ENCODE measurements around the gene DNER. TPM values are rescaled to one million over a fixed set of nuclear protein-coding genes. Genes with fewer than 3 reads are reported as not detected.
"Not testable (repeated sequence)": the region's sequence is repeated elsewhere in the genome, so short reads cannot be mapped to it uniquely, and the experiment has no call there.

The DNER gene, protein sequence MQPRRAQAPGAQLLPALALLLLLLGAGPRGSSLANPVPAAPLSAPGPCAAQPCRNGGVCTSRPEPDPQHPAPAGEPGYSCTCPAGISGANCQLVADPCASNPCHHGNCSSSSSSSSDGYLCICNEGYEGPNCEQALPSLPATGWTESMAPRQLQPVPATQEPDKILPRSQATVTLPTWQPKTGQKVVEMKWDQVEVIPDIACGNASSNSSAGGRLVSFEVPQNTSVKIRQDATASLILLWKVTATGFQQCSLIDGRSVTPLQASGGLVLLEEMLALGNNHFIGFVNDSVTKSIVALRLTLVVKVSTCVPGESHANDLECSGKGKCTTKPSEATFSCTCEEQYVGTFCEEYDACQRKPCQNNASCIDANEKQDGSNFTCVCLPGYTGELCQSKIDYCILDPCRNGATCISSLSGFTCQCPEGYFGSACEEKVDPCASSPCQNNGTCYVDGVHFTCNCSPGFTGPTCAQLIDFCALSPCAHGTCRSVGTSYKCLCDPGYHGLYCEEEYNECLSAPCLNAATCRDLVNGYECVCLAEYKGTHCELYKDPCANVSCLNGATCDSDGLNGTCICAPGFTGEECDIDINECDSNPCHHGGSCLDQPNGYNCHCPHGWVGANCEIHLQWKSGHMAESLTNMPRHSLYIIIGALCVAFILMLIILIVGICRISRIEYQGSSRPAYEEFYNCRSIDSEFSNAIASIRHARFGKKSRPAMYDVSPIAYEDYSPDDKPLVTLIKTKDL
- 10 to 100 TPM; 19.9 to 41.1 (median 32.8) TPM for total RNA-seq
- 13.6 TPM for polyA plus RNA-seq
- long read RNA-seq, donor 1, transcript DNER-201 (13 exons, 3,260 nt) = major isoform, 172 of 219 reads
- long read RNA-seq, donor 1, partial matches to known transcripts = 29 of 219 reads
- long read RNA-seq, donor 1, other reads (novel, unspliced or antisense) = 18 of 219 reads
- long read RNA-seq, donor 2, transcript DNER-201 (13 exons, 3,260 nt) = major isoform, 36 of 45 reads
- long read RNA-seq, donor 2, partial matches to known transcripts = 5 of 45 reads
- long read RNA-seq, donor 2, other reads (novel, unspliced or antisense) = 4 of 45 reads
- long read RNA-seq, donor 3, transcript DNER-201 (13 exons, 3,260 nt) = major isoform, 51 of 96 reads
- long read RNA-seq, donor 3, partial matches to known transcripts = 39 of 96 reads
- long read RNA-seq, donor 3, other reads (novel, unspliced or antisense) = 6 of 96 reads
- long read RNA-seq, donor 4, transcript DNER-201 (13 exons, 3,260 nt) = major isoform, 76 of 89 reads
- long read RNA-seq, donor 4, partial matches to known transcripts = 6 of 89 reads
- long read RNA-seq, donor 4, other reads (novel, unspliced or antisense) = 7 of 89 reads

DNA sequence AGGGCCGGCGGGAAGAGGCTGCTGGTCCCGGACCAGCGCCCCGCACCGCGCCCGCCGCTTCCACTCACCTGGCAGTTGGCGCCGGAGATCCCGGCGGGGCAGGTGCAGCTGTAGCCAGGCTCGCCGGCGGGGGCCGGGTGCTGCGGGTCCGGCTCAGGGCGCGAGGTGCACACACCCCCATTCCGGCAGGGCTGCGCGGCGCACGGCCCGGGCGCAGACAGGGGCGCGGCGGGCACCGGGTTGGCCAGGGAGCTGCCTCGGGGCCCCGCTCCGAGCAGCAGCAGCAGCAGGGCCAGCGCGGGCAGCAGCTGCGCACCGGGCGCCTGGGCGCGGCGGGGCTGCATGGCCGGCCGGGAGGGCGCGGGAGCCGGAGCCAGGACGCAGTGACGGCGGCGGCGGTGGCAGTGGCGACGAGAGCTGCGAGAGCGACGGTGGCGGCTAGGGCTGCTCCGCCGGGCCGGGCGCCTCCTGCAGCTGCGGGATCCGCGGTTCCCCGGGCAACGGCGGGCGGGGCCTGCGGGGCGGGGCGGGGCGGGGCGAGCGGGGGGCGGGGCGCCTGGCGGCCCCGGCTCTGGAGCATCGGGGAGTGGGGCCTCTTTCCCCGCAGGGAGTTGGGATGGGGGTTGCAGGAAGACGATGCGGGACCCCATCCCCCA is at the start of gene DNER:
Gene DNER (minus strand): TSS at position 476 of the 656 bp plus-strand sequence. CDS start 132 bp downstream, at position 344.
- DNase-seq = peak; percentile 23 to 74 (median 70)
- Histone ChIP-seq H3K27ac (ENCODE audit: low read length) (no peak within 1 kb of the TSS), H3K4me3 (ENCODE audit: low read length) (peak within 1 kb of the TSS; percentile 51), H3K9me3 (ENCODE audit: control insufficient read depth, low read length) (no peaks in the 10 kb centered on the region), H3K4me1 (ENCODE audit: control insufficient read depth, insufficient read depth, low read length) (no peaks in the 10 kb centered on the region), H3K27me3 (ENCODE audit: control insufficient read depth, insufficient read depth) (no peaks in the 10 kb centered on the region)
- ATAC-seq = peak; percentile 60 to 71
- under 1% methylated on average over 84 of the region's 84 CpGs for WGBS
- intact Hi-C loops (cut with DNase I) = loop anchor here in 1 of 4 donors (10.0 kb wide), 2 partner anchors 129 to 279 kb away; no protein-coding TSS in a partner anchor

DNA sequence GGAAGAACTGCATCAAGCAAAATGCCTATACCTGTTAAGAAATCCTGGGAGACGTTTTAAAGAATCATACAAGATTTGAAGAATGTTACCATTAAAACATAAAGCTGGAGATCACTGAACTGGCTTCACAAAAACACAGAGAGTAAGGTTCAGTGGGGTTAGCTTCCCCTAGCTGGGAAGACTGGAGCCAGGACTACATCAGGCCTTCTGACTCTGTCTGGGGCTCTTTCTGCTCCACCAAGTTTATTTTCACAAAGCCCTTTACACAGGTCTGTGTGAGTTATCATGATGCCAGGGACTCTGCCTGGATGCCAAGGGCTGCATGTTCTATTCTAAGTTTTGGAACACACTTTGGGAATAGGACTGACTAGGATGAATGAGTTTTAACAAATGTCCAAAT is 47.3 kb upstream of the DNER start:
- WGBS = 56% methylated on average over 1 of the region's 1 CpG
- DNase-seq (no peak), ATAC-seq (no peak)
- Histone ChIP-seq H3K27ac (ENCODE audit: low read length) (no peak overlapping the region), H3K4me3 (ENCODE audit: low read length) (no peak overlapping the region), H3K9me3 (ENCODE audit: control insufficient read depth, low read length) (no peaks in the 10 kb centered on the region), H3K27me3 (ENCODE audit: control insufficient read depth, insufficient read depth) (no peaks in the 10 kb centered on the region), H3K4me1 (ENCODE audit: control insufficient read depth, insufficient read depth, low read length) (no peaks in the 10 kb centered on the region)
- intact Hi-C loops (cut with DNase I) = no loop called here

DNA sequence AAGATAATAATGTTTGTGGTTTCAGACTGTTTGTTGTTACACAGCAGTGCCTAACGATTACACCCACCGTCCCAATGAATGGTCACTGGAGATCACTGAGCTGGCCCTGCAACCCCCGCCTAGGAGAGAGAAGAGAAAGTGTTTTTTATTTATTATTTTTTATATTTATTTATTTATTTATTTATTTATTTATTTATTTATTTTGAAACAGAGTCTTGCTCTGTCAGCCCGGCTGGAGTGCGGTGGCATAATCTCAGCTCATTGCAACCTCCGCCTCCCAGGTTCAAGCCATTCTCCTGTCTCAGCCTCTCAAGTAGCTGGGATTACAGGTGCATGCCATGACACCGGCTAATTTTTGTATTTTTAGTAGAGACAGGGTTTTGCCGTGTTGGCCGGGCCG is 43.1 kb upstream of the DNER start:
- H3K4me1 ChIP-seq (ENCODE audit: control insufficient read depth, insufficient read depth, low read length); H3K9me3 ChIP-seq (ENCODE audit: control insufficient read depth, low read length); H3K4me3 ChIP-seq (ENCODE audit: low read length); H3K27ac ChIP-seq (ENCODE audit: low read length); ATAC-seq; H3K27me3 ChIP-seq (ENCODE audit: control insufficient read depth, insufficient read depth); intact Hi-C loops (cut with DNase I); DNase-seq: not testable (repeated sequence)
- WGBS = 97% methylated on average over 10 of the region's 10 CpGs

DNA sequence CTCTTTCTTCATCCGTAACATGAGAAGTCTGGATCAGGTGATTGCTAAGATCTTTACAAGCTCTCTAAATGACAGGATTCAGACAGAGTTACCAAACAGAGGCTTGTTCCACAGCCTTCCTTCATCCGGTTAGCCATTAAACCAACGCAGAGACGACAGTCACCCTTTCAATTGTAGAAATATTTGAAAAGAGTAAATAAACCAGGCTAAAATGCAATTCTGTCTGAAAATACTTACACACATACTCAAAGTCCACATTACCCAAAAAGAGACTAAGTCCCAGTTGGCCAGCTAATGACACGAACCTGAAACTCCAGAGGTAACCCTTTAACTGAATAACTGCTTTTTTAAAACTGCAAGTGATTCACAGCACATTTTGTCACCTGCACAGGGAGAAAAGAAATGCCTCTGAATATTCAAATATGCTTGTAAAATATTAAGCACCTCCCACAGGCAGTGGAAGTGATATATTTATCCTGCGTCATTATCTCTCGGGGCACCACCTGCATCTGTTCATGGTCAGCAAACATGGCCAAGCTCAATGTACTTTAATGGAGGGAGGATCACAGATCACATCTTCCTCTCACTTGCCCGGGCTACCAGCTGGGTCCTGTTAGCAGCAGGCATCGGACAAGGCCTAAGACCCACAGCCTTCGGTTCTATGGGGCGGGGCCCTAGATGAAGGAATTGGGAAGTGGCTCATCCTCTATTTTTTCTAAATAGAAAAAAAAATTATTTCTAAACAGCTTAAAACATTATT is 38.8 kb upstream of the DNER start:
- Histone ChIP-seq H3K4me3 (ENCODE audit: low read length) (no peak overlapping the region), H3K4me1 (ENCODE audit: control insufficient read depth, insufficient read depth, low read length) (no peaks in the 10 kb centered on the region), H3K27ac (ENCODE audit: low read length) (no peak overlapping the region), H3K9me3 (ENCODE audit: control insufficient read depth, low read length) (no peaks in the 10 kb centered on the region), H3K27me3 (ENCODE audit: control insufficient read depth, insufficient read depth) (no peaks in the 10 kb centered on the region)
- intact Hi-C loops (cut with DNase I) = no loop called here
- DNase-seq (no peak), ATAC-seq (no peak)
- 83% methylated on average over 11 of the region's 11 CpGs for WGBS

DNA sequence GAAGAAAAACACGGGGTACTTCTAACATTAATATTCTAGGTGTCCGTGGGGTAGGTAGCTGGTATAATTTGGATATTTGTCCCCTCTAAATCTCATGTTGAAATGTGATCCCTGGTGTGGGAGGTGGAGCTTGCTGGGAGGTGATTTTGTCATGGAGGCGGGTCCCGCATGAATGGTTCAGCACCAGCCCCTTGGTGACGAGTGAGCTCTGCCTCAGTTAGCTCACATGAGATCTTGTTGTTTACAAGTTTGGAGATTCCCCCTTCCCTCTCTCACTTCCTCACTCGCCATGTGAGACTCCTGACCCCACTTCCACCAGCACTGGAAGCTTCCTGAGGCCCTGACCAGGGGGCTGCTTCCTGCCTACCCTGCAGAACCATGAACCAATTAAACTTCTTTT is 35.4 kb upstream of the DNER start:
- no peak for DNase-seq

DNA sequence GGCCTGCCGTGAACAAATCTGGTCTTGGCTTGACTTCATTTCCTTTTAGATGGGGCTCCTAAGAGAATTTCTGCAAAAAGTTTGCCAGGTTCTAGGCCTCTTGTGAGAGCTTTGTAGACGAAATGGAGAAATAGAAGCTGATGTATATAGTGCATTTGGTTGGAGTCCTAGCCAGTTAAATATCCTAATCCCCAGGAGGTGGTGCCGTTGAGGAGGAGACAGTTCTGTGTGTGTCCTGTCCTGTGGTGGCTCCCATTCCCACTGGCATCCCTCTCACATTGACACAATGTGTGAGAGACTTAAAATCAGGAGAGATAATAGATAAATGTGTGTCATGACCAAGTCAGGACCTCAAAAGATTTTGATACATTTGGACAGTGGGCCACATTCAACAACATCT is 34.6 kb upstream of the DNER start:
- Histone ChIP-seq H3K9me3 (ENCODE audit: control insufficient read depth, low read length) (no peaks in the 10 kb centered on the region), H3K4me1 (ENCODE audit: control insufficient read depth, insufficient read depth, low read length) (no peaks in the 10 kb centered on the region), H3K27me3 (ENCODE audit: control insufficient read depth, insufficient read depth) (no peaks in the 10 kb centered on the region), H3K27ac (ENCODE audit: low read length) (no peak overlapping the region), H3K4me3 (ENCODE audit: low read length) (no peak overlapping the region)
- ATAC-seq (no peak), DNase-seq (no peak)
- WGBS = 81% methylated on average over 3 of the region's 3 CpGs
- intact Hi-C loops (cut with DNase I) = no loop called here

More for the DNA sequence above, 35.4 kb upstream of the DNER start:
- intact Hi-C loops (cut with DNase I) = no loop called here
- Histone ChIP-seq H3K27me3 (ENCODE audit: control insufficient read depth, insufficient read depth) (no peaks in the 10 kb centered on the region), H3K9me3 (ENCODE audit: control insufficient read depth, low read length) (no peaks in the 10 kb centered on the region), H3K4me3 (ENCODE audit: low read length) (no peak overlapping the region), H3K27ac (ENCODE audit: low read length) (no peak overlapping the region), H3K4me1 (ENCODE audit: control insufficient read depth, insufficient read depth, low read length) (no peaks in the 10 kb centered on the region)
- WGBS = 84% methylated on average over 6 of the region's 6 CpGs
- no peak for ATAC-seq

DNA sequence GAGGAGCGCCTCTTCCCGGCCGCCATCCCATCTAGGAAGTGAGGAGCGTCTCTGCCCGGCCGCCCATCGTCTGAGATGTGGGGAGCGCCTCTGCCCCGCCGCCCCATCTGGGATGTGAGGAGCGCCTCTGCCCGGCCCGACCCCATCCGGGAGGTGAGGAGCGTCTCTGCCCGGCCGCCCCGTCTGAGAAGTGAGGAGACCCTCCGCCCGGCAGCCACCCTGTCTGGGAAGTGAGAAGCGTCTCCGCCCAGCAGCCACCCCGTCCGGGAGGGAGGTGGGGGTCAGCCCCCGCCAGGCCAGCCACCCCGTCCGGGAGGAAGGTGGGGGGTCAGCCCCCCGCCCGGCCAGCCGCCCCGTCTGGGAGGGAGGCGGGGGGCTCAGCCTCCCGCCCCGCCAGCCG is 28.3 kb upstream of the DNER start:
- H3K4me1 ChIP-seq (ENCODE audit: control insufficient read depth, insufficient read depth, low read length); H3K9me3 ChIP-seq (ENCODE audit: control insufficient read depth, low read length); ATAC-seq; intact Hi-C loops (cut with DNase I); H3K4me3 ChIP-seq (ENCODE audit: low read length); H3K27me3 ChIP-seq (ENCODE audit: control insufficient read depth, insufficient read depth); H3K27ac ChIP-seq (ENCODE audit: low read length): not testable (repeated sequence)
- WGBS = 96% methylated on average over 33 of the region's 35 CpGs
- peak in 1 of 3 donors; percentile 56 for DNase-seq

DNA sequence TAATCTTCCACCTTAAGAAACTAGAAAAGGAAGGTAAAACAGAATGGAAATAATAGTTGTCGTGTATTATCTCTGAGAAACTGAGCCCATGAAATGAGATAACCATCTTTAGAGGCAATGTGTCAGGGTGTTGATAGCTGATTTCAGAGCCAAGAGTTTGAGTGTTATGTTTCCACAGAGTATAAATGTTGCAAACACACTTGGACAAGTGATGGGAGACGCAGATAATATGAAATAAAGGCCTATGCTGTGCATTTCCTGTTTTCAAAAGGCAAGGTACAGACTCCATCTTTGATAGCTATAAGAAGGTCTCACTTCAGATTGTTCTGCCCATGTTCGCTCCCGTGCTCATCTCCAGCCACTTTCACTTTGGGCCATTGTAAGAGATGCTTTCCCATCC is 25.9 kb upstream of the DNER start:
- 84% methylated on average over 4 of the region's 4 CpGs for WGBS
- intact Hi-C loops (cut with DNase I) = no loop called here

DNA sequence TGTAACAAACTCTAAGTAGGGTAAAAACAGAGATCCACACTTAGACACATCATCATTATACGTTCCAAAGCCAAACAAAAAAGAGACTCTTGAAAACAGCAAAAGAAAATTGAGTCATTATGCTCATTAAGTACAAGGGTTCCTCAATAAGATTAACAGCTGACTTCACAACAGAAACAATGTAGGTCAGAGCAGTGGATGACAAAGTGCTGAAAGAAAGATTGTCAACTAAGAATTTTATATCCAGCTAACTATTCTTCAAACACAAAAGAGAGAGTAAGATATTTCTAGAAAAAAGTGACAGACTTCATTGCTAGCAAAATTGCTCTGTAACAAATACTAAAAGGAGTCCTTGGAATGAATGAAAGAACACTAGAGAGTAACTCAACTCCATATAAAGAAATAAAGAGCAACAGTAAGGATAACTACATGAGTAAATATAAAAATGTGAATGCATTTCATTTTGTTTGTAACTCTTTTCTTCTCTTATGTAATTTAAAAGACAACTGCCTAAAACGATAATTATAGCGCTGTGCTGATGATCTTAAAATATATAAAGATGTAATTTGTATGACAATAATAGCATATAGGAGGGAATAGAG is 23.8 kb upstream of the DNER start:
- Histone ChIP-seq H3K27me3 (ENCODE audit: control insufficient read depth, insufficient read depth) (no peaks in the 10 kb centered on the region), H3K27ac (ENCODE audit: low read length) (no peak overlapping the region), H3K9me3 (ENCODE audit: control insufficient read depth, low read length) (no peaks in the 10 kb centered on the region), H3K4me1 (ENCODE audit: control insufficient read depth, insufficient read depth, low read length) (no peaks in the 10 kb centered on the region), H3K4me3 (ENCODE audit: low read length) (no peak overlapping the region)
- no peak for ATAC-seq
- no peak for DNase-seq
- intact Hi-C loops (cut with DNase I) = no loop called here
- WGBS = 79% methylated on average over 3 of the region's 3 CpGs

More for the DNA sequence above, 25.9 kb upstream of the DNER start:
- Histone ChIP-seq H3K9me3 (ENCODE audit: control insufficient read depth, low read length) (no peaks in the 10 kb centered on the region), H3K27ac (ENCODE audit: low read length) (no peak overlapping the region), H3K4me1 (ENCODE audit: control insufficient read depth, insufficient read depth, low read length) (no peaks in the 10 kb centered on the region), H3K4me3 (ENCODE audit: low read length) (no peak overlapping the region), H3K27me3 (ENCODE audit: control insufficient read depth, insufficient read depth) (no peaks in the 10 kb centered on the region)
- ATAC-seq = no peak
- DNase-seq = no peak
